H1 (cell line): ENCODE data around the gene NOL9. TPM values are rescaled to one million over a fixed set of nuclear protein-coding genes. Genes with fewer than 3 reads are reported as not detected.

Experiments
- ASH2L ChIP-seq: fragments of 200-600, 300-600 bp; sonication (generic); IDR thresholded peaks from one replicate; pipeline ENCODE4 v1.7.1; 2017; ENCODE audit warnings: low read length
- CTBP2 ChIP-seq: IDR thresholded peaks from 2 replicates; pipeline ENCODE4 v1.7.0; 2011; ENCODE audit warnings: borderline replicate concordance, mild to moderate bottlenecking, moderate library complexity, mixed read lengths, low read length; ENCODE audit not compliant: insufficient read depth, insufficient read length
- EZH2 ChIP-seq: fragments of 200-600 bp; sonication (generic); IDR thresholded peaks from 2 replicates; pipeline ENCODE4 v1.7.1; 2012; ENCODE audit warnings: low read depth, mild to moderate bottlenecking, moderate library complexity, low read length, inconsistent platforms; ENCODE audit not compliant: severe bottlenecking
- GABPA ChIP-seq: IDR thresholded peaks from 2 replicates; pipeline ENCODE4 v1.6.1; 2011; ENCODE audit warnings: mild to moderate bottlenecking, low read length, moderate library complexity, borderline replicate concordance; ENCODE audit not compliant: insufficient read depth
- GTF2F1 ChIP-seq: IDR thresholded peaks from 2 replicates; pipeline ENCODE4 v1.6.1; 2012; ENCODE audit warnings: low read depth, low read length, improper control_type of control experiment, borderline replicate concordance
- HDAC2 ChIP-seq, 2 experiments: fragments of 300-600 bp in 1 of 2; sonication (generic) in 1 of 2; IDR thresholded peaks; 2 replicates each; pipeline ENCODE4 v1.6.1; 2011 to 2012; ENCODE audit warnings: low read depth in 2 of 2, low read length in 2 of 2, mild to moderate bottlenecking in 2 of 2, moderate library complexity in 2 of 2, borderline replicate concordance in 1 of 2, inconsistent platforms in 1 of 2
- JUND ChIP-seq: IDR thresholded peaks from 2 replicates; pipeline ENCODE4 v1.6.1; 2011; ENCODE audit warnings: mild to moderate bottlenecking, improper control_type of control experiment, low read length
- KDM5A ChIP-seq: fragments of 200-600 bp; IDR thresholded peaks from 2 replicates; pipeline ENCODE4 v1.7.1; 2012; ENCODE audit warnings: mild to moderate bottlenecking, low read length, inconsistent platforms, mixed read lengths
- SIN3A ChIP-seq, 2 experiments: IDR thresholded peaks in 1 of 2; conservative IDR thresholded peaks in 1 of 2; 2 replicates each; pipeline ENCODE4 v1.6.1; 2011 to 2012; ENCODE audit warnings: low read length in 2 of 2, improper control_type of control experiment in 1 of 2, low read depth in 1 of 2, mild to moderate bottlenecking in 1 of 2
- TEAD4 ChIP-seq: IDR thresholded peaks from 2 replicates; pipeline ENCODE4 v1.6.1; 2012; ENCODE audit warnings: low read depth, low read length, inconsistent platforms, mixed read lengths
- polyA plus RNA-seq, 7 experiments: library from polyadenylated mRNA; depleted of rRNA in 3 of 7; stranded (reverse) in 5 of 7; unstranded in 2 of 7; fragments of >200 nt in 5 of 7; fragments of 200-250 nt in 2 of 7; gene quantifications; 1 replicate in 5 of 7; 2 replicates in 1 of 7; 4 replicates in 1 of 7; pipeline versions ENCODE4 v1.2.1 to v1.2.3, GENCODE V29; 2011 to 2013; ENCODE audit warnings: missing spikeins in 2 of 7, mixed read lengths in 2 of 7
- total RNA-seq: library from RNA; stranded (reverse); fragmentation: NEBNext Ultra II Directional; extraction: Animal tissue kit (Norgen Biotek cat#: 25700); gene quantifications from 2 replicates; pipeline ENCODE4 v1.2.1, GENCODE V29; 2021
- TF ChIP-seq, protein P1 (sequence below): IDR thresholded peaks from 2 replicates; pipeline ENCODE4 v1.6.1; 2012; ENCODE audit warnings: inconsistent platforms

NOL9 gene
- total and polyA plus RNA-seq, 2 of the 8 experiments (the other 6 are each of a cell fraction or from before 2014, with no cell fraction given), result 17.1 to 38.1 TPM

DNA sequence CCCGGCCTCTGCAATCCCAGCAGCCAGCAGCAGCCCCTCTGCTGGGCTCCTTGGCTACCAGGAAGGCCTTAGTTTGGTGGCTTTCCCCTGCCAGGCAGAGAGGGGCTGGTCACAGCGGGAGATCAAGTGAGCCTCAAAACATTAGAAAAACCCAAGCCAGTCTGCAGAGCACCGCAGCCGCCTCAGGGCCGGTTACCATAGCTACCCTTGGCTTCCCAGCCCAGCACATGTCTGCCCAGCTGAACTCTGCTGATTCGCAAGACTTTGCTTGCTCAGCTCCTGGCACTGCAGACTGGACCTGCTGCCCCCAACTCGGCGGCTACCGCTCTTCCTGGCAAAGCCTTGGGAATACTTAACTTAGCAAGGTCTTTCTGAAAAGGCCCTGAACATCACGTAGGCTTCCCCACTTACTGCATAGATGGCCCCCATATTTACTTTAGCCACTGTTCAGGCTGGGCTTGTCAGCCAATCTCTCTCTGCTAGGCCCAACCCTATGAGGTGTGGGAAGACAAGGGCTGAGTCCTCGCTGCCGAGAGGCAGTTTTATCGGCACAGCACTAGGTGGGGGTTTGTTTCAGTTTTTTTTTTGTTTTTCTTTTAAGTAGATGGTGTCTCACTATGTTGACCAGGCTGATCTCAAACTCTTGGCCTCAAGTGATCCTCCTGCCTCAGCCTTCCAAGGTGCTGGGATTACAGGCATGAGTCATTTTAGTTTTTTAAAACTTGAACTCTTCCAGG lies 34.2 kb downstream of the NOL9 start (continued):
- TF ChIP-seq CTBP2 (no peak), SIN3A (conservative IDR thresholded peaks at IDR 0.05 in 1 of 2, IDR thresholded peaks at IDR 0.05 in 1 of 2; ENCODE audit: low read depth in 1 of 2, low read length in 2 of 2) (peak; percentile 96 to 98; a peak in 3 of 4 replicates), EZH2 (no peak), KDM5A (no peak), GABPA (peak; percentile 60; the same call in 1 of the 2 replicates), TEAD4 (no peak), HDAC2 (IDR thresholded peaks at IDR 0.05; ENCODE audit: borderline replicate concordance in 1 of 2, low read depth in 2 of 2, low read length in 2 of 2) (peak in 1 of 2 experiments; percentile 51; a peak in 1 of 4 replicates), GTF2F1 (no peak), JUND (no peak), ASH2L (peak; percentile 33)
- TF ChIP-seq, protein P1, sequence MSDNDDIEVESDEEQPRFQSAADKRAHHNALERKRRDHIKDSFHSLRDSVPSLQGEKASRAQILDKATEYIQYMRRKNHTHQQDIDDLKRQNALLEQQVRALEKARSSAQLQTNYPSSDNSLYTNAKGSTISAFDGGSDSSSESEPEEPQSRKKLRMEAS, result peak; percentile 93
